Nephron (organoid): ENCODE results near the gene CYB5R4.

ENCODE experiments used
- H3K27ac Mint-ChIP-seq, 3 experiments: 2 replicates each; pipeline ENCODE4 v1.8.0; 2020; ENCODE audit warnings: mixed read lengths in 3 of 3, mild to moderate bottlenecking in 2 of 3, moderate library complexity in 1 of 3
- H3K27me3 Mint-ChIP-seq: 2 replicates; pipeline ENCODE4 v1.8.0; 2021; ENCODE audit warnings: low read depth, mild to moderate bottlenecking, moderate library complexity, mixed read lengths
- H3K36me3 Mint-ChIP-seq: 2 replicates; pipeline ENCODE4 v1.8.0; 2020; ENCODE audit warnings: low read depth, mixed read lengths
- H3K4me1 Mint-ChIP-seq: 2 replicates; pipeline ENCODE4 v1.8.0; 2020; ENCODE audit warnings: mixed read lengths
- H3K4me3 Mint-ChIP-seq, 3 experiments: 2 replicates each; pipeline ENCODE4 v1.8.0; 2020; ENCODE audit warnings: mild to moderate bottlenecking in 3 of 3, mixed read lengths in 3 of 3, moderate library complexity in 2 of 3
- H3K9me3 Mint-ChIP-seq: 2 replicates; pipeline ENCODE4 v1.8.0; 2020; ENCODE audit warnings: mixed read lengths
- TF ChIP-seq, protein P1 (sequence below), 3 experiments: fragments of 200-600 bp; sonication (generic); IDR thresholded peaks; one replicate each; pipeline ENCODE4 v1.5.0; 2021; ENCODE audit warnings: antibody characterized with exemption in 3 of 3; ENCODE audit not compliant: unreplicated experiment in 3 of 3

CYB5R4 gene

DNA sequence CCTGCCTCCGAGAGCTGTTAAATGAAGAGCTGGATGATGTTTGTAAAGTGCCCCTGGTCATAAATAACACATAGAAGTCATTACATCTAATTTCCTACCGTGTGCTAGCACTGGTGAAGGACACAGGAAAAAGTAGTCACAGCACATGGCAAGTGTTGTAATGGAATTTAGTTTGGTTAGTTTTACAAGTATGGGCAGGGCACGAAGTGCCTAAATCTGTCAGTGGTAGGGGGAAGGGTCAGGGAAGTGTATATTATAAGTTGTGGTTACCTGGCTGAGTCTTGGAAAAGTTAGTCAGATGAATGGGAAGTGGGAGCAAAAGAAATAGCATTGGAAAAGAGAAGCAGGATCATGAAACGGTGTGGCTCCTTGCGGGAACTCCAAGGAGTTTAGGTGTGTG is 4.7 kb upstream of the CYB5R4 start:
- H3K27me3 Mint-ChIP-seq: peaks cover 66% of the 10 kb centered on the region
- H3K4me1 Mint-ChIP-seq: peaks cover 4% of the 10 kb centered on the region
- no peaks in the 10 kb centered on the region for H3K36me3 Mint-ChIP-seq
- H3K27ac Mint-ChIP-seq: no peak overlapping the region
- TF ChIP-seq, protein P1, sequence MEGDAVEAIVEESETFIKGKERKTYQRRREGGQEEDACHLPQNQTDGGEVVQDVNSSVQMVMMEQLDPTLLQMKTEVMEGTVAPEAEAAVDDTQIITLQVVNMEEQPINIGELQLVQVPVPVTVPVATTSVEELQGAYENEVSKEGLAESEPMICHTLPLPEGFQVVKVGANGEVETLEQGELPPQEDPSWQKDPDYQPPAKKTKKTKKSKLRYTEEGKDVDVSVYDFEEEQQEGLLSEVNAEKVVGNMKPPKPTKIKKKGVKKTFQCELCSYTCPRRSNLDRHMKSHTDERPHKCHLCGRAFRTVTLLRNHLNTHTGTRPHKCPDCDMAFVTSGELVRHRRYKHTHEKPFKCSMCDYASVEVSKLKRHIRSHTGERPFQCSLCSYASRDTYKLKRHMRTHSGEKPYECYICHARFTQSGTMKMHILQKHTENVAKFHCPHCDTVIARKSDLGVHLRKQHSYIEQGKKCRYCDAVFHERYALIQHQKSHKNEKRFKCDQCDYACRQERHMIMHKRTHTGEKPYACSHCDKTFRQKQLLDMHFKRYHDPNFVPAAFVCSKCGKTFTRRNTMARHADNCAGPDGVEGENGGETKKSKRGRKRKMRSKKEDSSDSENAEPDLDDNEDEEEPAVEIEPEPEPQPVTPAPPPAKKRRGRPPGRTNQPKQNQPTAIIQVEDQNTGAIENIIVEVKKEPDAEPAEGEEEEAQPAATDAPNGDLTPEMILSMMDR (IDR thresholded peaks at IDR 0.05; ENCODE audit: unreplicated experiment in 3 of 3): no peak
- peak overlapping the region in 2 of 3 experiments; percentile 4 to 67 for H3K4me3 Mint-ChIP-seq
- no peaks in the 10 kb centered on the region for H3K9me3 Mint-ChIP-seq

DNA sequence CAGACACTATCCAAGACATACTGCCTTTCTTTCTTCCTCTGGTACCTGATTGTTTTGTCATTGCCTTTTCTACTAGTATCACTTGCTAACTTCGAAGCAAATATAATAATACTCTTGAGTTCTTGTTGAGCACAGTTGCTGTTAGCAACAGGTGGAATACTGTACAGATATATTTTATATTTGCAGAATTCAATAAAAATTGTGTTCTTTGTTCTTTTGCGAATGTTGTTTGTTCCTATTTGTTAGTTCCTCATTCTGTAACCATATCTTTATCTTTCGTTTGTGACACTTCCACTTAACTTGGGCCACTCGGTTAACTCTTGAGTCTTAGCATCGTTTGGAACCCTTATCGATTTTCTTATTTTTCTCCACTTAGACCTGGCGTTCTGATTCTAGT is 868 bp downstream of the CYB5R4 start:
- TF ChIP-seq, protein P1 (IDR thresholded peaks at IDR 0.05; ENCODE audit: unreplicated experiment in 3 of 3): no peak
- H3K4me1 Mint-ChIP-seq: peaks cover 17% of the 10 kb centered on the region
- peak overlapping the region in 2 of 3 experiments; percentile 2 to 18 for H3K27ac Mint-ChIP-seq
- H3K36me3 Mint-ChIP-seq: peaks cover 7% of the 10 kb centered on the region
- H3K4me3 Mint-ChIP-seq: peak overlapping the region; percentile 94 to 95 (median 95)
- no peaks in the 10 kb centered on the region for H3K9me3 Mint-ChIP-seq
- H3K27me3 Mint-ChIP-seq: peaks cover 15% of the 10 kb centered on the region

DNA sequence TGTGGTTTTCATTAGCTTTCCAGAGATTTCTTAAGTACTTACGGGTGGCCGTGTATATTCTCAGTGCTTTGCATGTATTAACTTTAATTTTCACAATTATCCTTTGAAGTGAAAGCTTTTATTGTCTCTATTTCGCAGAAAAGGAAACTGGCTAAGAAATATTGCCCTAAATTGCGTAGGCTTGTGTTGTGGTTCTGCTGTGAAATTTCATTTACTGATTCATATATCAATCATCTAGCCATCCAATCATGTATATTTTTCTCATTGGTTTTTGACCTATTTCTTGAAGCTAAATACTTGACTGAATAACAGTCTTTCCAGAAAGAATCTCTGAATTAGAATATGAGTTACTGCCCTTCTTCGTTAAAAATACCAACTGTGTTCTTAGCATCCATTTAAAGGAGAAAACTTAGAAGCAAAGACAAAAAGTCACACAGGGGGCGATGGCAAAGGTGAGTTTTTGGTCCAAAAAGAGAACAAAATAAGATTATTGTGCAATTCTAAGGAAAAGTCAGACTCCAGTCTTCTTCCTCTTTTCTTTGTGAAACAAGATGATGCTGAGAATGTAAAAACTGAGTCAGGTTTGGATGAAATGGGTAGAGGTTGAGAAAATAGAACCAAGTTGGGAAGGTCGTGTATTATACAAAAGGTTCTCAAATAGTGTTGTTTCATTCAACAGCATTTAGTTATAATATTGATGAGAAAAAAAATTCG is 1.4 kb downstream of the CYB5R4 start:
- peaks cover 13% of the 10 kb centered on the region for H3K36me3 Mint-ChIP-seq
- H3K27ac Mint-ChIP-seq: no peak overlapping the region
- H3K4me1 Mint-ChIP-seq: peaks cover 17% of the 10 kb centered on the region
- TF ChIP-seq, protein P1 (IDR thresholded peaks at IDR 0.05; ENCODE audit: unreplicated experiment in 3 of 3): no peak
- no peaks in the 10 kb centered on the region for H3K9me3 Mint-ChIP-seq
- H3K4me3 Mint-ChIP-seq: peak overlapping the region; percentile 94 to 95 (median 95)
- H3K27me3 Mint-ChIP-seq: peaks cover 9% of the 10 kb centered on the region

DNA sequence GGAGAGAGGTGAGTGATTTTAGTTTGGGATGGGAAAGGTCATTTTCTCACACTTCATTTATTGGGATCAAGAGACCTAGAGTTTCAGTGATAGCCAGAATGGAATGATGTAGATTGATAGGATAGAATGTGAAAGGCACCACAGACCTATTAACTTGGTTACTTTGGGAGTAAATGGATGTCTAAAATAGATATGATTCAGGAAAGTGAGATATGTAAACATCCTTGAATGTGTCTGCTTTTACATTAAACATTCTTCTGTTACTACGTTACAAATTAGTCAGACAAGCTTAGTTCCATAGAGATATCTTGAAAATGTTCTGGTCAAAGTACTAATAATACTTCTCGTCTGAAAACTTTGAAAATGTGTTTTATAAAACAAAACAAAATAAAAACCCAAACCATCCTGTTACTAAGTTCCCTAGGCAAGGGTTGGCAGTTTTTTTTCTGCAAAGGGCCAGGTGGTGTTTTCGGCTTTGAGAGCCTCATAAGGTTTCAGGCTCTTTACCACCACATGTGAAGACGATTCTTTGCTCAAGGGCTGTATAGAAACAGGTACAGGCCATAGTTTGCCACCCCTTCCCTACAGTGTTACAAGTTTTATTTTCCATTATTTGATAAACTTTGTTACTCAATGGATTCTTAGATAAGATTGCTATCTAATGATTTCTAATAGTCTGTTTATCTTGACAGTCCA is 3.4 kb downstream of the CYB5R4 start:
- Mint-ChIP-seq H3K27ac (no peak overlapping the region), H3K36me3 (peaks cover 27% of the 10 kb centered on the region), H3K4me3 (no peak overlapping the region), H3K27me3 (peaks cover 4% of the 10 kb centered on the region), H3K4me1 (peaks cover 17% of the 10 kb centered on the region), H3K9me3 (peaks cover 7% of the 10 kb centered on the region)
- TF ChIP-seq, protein P1 (IDR thresholded peaks at IDR 0.05; ENCODE audit: unreplicated experiment in 3 of 3): no peak

DNA sequence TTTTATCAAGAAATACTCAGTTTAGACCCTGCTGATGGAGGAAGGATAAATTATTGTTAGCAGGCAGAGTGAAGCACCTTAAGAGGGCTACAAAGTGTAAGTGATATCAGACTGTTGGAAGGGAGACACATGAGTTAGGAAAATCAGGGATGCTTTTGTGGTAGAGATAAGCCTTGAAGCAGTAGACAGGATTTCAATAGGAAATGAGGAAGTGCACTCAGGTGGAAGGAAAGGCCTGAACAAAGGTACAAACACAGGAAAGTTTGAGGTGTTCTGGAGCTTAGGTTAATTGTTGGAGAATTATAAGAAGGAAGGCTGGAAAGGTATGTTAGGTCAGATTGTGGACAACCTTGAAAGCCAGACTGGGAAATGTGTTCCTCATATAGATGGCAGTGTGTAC is 7.6 kb downstream of the CYB5R4 start:
- H3K27me3 Mint-ChIP-seq: no peaks in the 10 kb centered on the region

More for the DNA sequence above, 7.6 kb downstream of the CYB5R4 start:
- H3K4me1 Mint-ChIP-seq: no peaks in the 10 kb centered on the region
- peaks cover 7% of the 10 kb centered on the region for H3K9me3 Mint-ChIP-seq
- no peak overlapping the region for H3K27ac Mint-ChIP-seq
- TF ChIP-seq, protein P1 (IDR thresholded peaks at IDR 0.05; ENCODE audit: unreplicated experiment in 3 of 3): no peak
- H3K36me3 Mint-ChIP-seq: peaks cover 39% of the 10 kb centered on the region
- H3K4me3 Mint-ChIP-seq: no peak overlapping the region
